SKM-1 (cell line): ENCODE data around the gene LCN1.

Source experiments
- DNase-seq: peaks from one replicate; lab custom pipeline; 2025; ENCODE audit not compliant: unreplicated experiment; lab: John Stamatoyannopoulos, UW

Gene LCN1

DNA sequence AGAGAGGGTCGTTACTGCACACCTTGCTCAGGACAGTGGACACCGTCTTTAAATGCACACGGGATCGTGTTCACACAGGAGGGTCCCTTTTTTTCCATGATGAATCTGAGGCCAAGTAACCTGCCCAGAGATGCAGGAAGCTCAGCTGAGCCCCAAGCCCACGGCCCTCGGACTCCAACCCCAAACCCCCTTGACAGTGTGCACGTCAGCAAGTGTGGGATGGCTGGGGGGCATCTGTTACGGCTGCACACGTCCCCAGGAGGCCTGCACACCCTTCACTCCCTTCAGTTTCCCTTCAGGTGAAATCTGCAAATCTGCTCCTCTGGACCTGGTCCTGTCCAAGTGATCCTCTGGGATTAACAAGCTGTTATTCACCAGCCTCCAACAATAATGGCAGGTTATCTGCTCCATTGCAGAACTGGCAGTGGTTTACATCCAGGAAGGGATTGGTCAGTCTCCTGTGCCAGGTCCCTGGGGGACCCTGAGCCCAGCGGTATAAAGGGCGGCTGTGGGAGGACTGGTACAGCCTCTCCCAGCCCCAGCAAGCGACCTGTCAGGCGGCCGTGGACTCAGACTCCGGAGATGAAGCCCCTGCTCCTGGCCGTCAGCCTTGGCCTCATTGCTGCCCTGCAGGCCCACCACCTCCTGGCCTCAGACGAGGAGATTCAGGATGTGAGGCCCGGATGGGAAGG lies at the start of gene LCN1:
TSS of gene LCN1 (plus strand) at position 525 of the 692 bp plus-strand sequence. CDS start at position 583, 58 bp downstream.
- DNase-seq = no peak

DNA sequence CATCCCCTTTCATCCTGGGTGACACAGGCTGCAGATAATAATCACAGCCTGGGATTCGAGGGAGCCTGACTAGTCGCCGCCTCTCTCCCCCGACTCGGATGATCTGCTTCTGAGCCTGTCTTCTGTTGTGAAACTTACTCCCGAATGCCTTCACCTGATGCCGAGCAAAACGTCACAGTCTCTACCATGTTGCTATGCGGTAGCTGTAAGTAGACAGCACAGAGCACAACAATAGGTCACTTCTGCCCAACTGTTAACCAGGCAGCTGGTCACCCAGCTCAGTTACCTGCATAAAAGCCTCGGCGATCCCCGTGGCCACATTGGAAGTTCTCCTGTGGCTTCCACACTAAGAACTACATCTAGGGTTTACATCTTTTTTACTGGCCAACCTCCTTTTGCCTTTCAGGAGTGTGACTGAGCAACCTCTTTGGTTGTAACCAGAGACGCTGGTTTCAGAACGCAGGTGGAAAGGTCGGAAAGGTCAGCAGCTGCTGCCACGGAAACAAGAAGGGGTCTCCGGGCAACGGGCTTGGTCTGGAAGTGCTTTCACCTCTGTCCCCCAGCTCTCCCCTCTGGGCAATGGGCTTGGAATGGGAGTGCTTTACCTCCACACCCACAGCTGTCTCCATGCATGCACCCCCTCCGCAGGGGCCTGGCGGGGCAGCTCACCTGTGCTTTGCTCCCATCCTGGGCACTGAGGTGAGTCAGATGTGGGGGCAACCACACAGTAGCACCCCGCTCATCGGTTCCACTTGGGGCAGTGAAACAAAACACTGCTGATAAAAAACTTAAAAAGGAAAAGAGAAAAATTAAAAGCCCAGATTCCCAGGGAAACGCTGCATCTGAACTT lies 49.2 kb upstream of the LCN1 start:
- no peak for DNase-seq

DNA sequence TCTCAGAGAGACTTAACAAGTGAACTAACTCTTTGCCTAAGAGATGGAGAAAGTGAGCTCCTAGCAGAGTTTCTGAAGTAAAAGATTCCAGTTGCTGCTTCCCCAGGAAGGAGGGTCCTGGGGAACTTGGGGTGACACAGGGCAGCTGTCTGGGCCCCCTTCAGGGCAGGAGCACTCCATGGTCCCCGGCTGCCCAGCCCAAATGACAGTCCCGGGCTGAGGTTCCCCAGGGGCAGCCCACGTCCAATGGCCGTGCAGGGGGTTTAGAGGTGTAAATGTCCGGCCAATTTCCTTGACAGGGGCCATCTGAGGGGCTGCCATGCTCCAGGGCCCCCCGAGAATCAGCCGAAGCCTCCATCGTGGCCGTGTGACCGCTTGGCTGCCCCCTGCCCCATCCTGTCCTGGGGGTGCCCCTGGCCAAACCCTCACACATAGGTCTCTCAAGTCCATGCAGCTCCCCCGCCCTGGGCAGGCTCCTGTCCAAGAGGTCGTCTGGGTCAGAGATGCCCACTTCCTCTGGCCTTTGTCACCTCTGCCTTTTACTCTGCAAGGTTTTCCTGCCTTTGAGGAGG lies 47.2 kb upstream of the LCN1 start:
- no peak for DNase-seq

DNA sequence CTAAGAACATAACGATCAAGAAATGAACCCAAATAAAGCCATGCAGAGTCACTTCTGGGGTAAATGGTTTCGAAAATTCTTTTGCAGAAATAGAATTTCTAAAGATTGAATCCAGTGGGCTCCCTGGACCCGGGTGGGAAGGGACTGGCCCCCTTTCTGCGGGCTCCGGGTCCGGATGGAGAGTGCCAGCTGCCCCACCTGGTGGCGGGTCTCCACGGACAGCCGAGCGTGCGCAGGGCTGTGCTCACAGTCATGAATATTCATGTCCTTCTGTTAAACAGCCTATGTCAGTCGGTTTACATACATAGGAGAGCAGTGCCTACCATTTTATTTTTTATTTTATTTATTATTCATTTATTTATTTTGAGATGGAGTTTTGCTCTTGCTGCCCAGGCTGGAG lies 46.3 kb upstream of the LCN1 start:
- DNase-seq = no peak

DNA sequence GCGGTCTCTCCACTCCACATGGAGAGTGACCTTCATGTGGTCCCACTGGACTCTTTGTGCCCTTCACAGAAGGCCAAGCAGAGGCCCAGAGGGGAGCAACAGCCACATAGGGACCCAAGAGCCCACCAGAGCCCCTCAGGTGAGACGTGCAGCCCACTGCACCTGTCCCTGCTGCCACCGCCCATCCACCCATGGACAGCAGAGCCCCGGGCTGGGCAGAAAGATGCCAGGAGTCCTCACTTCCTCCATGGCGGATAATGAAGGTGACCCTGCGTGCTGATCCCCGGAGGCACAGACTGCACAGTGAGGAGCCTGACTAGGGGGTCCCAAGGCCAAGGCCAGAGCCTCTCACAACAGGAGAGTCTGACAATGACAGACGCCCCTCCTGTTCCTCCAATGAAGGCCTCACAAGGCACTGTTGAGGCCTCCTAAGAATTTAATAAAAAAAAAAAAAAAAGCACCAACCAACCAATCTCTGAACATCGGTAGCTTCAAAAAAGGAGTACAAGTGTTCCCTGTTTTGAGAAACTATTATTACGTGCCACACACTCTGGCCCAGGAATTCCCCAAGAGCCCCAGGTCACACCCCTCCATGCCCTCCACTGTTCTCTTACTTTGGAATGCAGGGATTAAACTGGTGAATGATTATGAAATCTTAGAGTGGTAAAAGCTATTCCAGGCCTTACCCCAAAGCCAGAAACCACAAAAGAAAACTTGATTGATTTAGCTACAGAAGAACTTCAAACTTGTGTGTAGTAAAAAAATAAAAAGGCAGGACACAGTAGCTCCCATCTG lies 44.5 kb upstream of the LCN1 start:
- DNase-seq = no peak

DNA sequence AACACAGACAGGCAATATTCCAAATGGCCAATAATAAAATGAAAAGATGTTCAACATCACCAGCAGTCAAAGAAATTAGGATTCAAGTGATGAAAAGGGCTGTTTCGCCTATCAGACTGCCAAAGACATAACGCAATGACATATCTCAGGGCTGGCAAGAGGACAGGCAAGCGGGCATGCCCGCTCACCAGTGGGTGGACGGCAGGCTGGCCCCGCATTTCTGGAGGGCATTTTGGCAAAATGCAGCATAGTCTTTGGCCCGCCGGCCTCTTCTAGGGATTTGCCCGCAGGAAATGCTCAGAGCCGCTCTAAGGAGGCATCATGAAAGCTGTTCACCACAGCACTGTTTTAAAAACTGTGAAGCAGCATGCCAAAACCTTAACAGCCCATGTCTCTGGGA lies 43.0 kb upstream of the LCN1 start:
- DNase-seq = no peak

DNA sequence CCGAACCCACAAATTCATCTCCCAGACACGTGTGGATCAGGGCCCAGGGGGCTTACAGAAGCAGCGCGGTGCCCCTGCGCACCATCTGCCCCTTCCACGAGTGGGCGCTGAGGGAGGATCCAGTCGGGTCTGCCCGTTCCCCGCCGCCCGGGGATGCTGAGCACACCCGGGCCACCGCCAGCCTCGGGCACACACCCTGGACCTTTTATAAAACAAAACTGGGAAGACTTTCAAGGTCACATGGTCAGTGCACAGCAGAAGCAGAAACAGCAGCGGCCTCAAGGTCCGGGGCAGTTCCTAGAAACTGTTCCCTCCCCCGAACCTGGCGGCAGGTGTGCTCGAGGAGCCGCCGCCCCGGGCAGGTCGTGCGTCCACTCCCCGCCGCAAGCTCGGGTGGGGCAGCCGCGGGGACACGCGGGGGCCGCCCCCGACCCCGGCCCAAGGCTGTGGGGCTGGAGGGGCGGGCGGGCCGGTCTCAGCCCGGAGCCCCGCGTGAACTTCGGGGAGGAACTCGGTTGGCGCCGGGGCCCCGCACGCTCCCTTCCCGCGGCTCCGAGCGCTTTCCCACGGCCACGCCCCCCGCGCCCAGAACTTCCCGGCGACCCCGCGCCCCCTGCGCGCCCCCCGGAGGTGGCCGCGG lies 42.3 kb upstream of the LCN1 start:
- no peak for DNase-seq

DNA sequence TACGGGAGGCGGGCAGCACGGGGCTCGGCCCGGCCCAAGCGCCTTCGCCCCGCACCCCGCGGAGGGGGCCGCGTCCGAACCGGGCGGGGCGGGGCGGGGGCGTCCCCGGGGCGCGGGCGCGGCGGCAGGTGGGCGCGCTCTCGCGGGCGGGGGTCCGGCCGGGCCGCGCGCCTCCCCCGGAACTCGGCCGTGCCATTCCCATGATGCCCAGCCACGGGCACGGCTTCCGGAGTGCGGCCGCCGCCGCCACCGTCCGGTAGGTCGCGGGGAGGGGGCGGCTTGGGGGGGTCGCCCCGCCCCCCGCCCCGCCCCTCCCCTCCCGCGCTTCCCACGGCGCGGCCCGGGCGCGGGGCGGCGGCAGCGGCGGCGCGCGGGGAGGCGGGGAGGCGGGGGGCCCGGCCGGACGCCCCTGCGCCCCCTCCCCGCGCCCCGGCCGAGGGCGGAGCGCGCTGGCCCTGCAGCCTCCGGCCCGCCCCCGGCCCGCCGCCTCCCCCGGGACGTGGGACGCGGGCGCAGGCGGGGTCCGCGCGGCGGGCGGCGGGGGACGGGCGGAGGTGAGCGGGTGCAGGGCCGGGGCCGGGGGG lies 41.7 kb upstream of the LCN1 start, which contains the start of gene PPP1R26:
TSS of gene PPP1R26 (plus strand) at position 314 of the 584 bp plus-strand sequence. CDS start 4,729 bp downstream, outside the sequence.
- DNase-seq = no peak

DNA sequence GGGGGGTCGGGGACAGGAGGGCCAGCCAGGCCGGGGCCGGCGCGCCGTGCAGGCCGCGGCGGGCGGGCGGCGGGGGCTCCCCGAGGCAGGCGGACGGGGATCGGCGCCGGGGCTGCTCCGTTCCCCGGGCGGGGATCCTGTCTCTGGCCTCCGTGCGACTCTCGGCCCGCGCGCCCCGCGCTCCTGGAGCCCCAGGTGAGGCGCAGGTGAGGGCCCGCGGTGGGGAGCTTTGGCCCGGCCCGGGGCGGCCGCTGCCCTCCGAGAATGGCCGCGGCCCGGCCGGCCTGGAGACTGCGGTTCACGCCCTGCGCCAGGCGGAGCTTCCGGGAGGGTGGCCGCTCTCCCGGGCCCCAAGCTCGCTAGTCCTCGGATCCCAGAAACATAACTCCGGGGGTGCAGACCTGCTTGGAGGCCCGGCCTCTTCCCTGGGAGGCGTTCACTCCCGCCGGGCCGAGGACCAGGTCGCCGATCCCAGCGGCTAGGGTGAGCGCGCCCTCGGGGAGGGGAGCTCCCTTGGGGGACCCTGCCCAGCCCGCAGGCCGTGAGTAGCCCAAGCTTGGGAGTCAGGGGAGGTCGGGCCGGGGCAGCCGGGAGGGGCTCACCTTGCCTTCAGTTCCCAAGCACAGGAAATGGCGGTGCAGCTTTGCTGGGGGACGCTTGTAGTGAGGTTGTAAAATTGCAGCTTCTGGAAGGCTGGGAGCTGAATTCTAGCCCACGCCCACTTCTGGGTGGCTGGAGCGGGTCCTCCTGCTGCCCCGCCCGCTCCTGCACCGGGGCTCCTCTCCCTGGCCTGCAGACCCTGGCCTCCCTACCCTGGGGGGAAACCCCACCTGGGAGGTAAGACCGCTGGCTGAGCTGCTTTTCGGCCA lies 40.9 kb upstream of the LCN1 start:
- no peak for DNase-seq

DNA sequence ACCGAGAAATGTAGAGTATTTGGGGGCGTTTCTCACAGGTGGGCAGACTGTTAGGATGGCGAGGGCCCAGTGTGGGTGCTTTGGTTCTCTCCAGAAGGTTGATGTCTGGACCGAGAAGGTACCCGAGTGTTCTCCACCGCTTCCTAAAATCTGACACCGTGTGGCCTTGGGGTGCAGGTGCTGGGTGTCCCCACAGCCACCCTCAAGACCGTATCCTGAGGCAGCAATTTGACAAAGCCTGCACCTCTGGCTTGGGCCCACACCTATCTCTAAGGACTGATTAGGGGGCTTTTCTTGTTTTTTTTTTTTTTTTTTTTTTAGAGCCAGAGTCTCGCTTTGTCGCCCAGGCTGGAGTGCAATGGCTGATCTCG lies 40.3 kb upstream of the LCN1 start:
- DNase-seq = no peak

DNA sequence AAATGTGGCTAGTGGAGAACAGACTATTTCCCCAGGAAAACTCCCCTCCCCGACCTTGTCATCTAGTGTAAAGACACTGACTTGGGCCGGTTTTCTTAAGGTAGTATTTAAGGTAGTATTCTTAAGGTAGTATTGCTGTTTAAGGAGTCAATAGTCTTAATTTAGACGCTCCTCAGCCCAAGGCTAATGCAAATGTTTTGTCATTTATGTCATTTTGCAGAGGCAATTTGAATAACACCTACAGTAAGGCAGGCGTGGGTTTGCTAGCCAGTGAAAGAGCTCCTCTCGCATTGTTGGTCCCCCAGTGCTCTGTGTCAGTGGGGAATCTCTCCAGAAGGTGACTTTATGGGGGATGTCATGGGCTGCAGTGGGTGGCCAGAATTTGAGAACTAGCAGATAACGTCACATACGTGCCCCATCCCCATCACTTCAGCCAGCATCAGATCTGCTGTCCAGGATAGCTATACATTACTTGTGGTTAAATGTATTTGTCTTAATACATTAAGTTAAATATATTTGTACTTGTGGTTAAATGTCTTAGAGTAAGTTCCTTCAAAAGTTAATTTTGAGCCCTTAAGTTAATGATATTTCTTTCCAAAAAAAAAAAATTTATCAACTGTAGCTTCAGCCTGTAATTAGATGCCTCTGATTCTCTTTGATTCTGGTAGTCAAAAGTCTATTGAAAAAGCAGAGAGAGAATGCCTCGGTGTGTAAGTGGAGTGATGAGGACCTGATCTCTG lies 39.1 kb upstream of the LCN1 start:
- no peak for DNase-seq

DNA sequence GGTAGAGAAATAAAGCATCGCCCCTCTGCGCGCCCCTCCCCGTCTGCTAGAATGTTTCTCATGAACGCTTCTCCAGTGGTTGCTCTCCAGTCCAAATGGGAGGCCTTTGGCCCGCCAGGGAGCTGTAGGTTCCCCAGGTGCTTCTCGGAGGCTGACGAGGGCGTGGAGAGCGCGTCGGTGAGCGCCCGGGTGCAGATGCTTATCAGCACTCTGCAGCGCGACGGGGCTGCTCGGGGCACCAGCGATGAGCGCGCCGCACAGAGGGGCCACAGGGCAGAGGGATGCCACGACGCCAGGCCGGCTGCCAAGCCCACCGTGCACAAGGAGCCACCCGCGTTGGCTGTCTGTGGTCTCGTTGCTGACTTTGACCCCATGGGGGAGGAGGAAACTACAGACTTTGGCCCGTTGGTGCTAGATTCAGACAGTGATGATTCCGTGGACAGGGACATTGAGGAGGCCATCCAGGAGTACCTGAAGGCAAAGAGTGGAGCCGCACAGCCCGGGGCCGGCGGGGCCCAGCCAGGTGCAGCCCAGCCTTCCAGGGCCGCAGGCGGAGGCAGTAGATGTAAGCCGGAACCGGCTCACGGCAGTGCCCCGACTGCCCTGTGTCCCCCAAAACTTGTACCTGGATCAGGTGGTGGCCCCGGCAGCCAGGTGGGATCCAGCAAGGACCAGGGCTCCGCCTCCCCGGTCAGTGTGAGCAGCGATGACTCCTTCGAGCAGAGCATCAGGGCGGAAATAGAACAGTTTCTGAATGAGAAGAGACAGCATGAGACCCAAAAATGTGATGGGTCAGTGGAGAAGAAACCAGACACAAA lies 36.6 kb upstream of the LCN1 start:
- DNase-seq = no peak

DNA sequence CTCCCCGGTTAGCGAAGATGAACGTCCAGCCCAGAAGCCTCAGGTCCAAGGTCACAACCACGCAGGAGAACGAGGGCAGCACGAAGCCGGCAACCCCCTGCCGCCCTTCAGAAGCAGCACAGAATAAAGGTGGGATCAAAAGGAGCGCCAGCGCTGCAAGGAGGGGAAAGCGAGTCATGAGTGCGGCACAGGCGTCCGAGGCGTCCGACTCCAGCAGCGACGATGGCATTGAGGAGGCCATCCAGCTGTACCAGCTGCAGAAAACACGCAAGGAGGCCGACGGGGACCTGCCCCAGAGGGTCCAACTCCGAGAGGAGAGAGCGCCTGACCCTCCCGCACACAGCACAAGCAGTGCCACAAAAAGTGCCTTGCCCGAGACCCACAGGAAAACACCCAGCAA lies 35.9 kb upstream of the LCN1 start:
- DNase-seq = no peak

DNA sequence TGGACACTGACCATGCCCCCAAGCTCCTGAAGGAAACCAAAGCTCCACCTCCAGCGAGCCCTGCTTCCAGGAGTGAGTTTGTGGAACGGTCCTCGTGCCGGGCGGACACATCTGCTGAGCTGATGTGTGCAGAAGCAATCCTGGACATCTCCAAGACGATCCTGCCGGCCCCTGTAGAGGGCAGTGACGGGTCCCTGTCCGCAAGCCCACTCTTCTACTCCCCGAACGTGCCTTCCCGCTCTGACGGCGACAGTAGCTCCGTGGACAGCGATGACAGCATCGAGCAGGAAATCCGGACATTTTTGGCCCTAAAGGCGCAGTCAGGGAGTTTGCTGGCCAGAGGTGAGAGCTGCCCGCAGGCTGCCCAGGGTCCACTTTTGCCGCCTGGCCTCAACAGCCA lies 35.4 kb upstream of the LCN1 start:
- no peak for DNase-seq

DNA sequence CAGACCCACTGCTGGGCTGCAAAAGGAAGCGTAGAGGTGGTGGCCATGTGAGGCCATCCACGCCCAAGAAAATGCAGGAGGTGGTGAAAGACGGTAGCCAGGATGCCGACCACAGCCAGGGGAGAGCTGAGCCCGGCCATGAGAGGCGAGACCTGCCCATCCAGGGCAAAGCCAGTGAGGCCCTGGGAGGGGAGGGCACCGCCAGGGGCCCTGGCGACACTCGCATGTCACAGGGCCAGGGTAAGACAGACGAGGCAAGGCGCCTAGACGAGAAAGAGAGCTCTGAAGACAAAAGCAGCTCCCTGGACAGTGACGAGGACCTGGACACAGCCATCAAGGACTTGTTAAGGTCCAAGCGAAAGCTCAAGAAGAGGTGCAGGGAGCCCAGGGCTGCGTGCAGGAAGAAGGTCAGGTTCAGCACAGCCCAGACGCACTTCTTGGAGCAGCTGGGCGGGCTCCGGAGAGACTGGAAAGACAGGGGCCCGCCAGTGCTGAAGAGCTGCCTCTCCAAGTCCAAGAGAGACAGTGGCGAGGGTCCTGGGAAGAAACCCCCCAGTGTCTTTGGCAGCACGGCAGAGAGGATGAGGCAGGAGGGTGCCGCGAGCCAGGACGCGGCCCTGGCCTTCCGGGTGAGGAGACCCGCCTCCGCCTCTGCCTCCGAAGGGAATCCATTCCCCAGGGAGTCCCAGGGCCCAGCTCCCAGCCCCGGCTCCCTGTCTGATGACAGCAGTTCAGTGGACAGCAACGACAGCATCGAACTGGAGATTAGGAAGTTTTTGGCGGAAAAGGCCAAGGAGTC lies 34.8 kb upstream of the LCN1 start:
- no peak for DNase-seq

DNA sequence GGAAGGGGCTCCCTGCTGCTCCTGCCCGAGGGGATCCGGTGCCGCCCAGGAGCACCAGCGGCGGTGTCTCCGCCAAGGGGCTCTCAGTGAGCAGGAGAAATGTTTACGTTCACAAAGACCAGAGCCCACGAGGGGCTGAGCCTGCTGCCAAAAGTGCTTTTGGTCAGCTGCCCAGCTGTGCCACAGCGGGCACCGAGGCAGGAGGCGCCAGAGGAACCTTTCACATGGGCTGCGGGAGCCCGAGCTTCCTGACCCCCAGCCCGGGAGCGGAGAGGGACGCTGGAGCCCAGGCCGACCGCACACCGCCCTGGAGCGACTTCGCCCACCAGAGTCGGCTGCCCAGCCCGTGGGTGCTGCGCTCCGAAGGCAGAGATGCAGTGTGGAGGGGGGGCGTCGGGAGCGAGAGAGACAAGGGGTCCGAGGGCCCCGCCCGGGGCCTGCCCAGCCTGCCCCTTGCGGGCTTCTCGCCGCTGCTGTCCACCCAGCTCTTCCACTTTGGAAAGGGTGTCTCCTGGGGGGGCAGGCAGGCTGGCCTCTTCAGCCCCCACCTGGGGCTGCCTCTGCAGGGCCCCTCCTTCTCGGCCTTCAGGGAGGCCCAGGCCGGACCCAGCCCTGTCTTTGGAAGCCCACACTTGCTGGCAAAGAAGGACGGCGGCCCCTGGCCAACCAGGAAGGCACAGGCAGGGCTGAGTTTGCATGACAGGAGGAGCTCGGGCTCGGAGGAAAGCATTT lies 33.8 kb upstream of the LCN1 start:
- DNase-seq = no peak

DNA sequence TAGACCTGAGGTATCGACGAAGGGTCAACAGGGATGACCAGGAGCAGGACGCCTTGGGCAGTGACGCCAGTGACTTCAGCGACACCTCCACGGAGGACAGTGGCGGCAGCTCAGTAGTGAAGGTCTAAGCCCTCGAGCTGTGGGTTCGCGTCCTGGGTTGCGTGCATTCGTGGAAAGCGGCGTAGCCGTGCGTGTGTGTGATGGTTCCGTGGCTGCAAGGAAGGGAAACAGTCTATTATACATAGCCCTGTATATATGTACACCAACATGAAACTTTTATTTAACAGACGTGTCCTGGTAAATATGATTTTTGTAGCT lies 33.3 kb upstream of the LCN1 start:
- no peak for DNase-seq
